HCT116 (cell line): Measurements from ENCODE around the gene RTL1. TPM values are rescaled to one million over a fixed set of nuclear protein-coding genes. Genes with fewer than 3 reads are reported as not detected.

ENCODE experiments used
- ATAC-seq: fragments of 200-7000 bp; cut with Tn5 transposase; 2 replicates; pipeline ENCODE4 v1.9.1; 2020; ENCODE audit warnings: mild to moderate bottlenecking, moderate library complexity
- BruUV-seq: library from RNA; stranded (reverse); fragments of 400-500 nt; replicated peaks from 2 replicates; lab custom pipeline; 2021; lab: Mats Ljungman, UMichigan
- CTCF ChIA-PET: fragments of 300-600 bp; sonication (Branson Sonifier 250); formaldehyde crosslinking; loops from one replicate; lab custom pipeline; 2021; ENCODE audit warnings: antibody characterized with exemption; lab: Charles Lee
- POLR2A ChIA-PET: fragments of 300-600, 350-600 bp; sonication (Branson Sonifier 250); formaldehyde crosslinking; loops from one replicate; lab custom pipeline; 2021; ENCODE audit warnings: antibody characterized with exemption; lab: Charles Lee
- RAD21 ChIA-PET, 2 experiments: fragments of 300-600 bp; sonication (Branson Sonifier 250); formaldehyde crosslinking; loops; one replicate each; lab custom pipeline; 2023; ENCODE audit warnings: low total read pairs in 2 of 2; ENCODE audit not compliant: uncharacterized antibody in 2 of 2, unreplicated experiment in 2 of 2, low non-redundant PET in 1 of 2; lab: Charles Lee
- DNase-seq: peaks from one replicate; pipeline ENCODE4 v3.0.0-alpha.2; 2010; ENCODE audit warnings: low read depth, low spot score
- H2AFZ ChIP-seq: fragments of 200-600 bp; shearing (Covaris generic), sonication (generic); 2 replicates; pipeline ENCODE4 v1.6.1; 2017; ENCODE audit warnings: low read depth, mixed run types, mixed read lengths, antibody characterized with exemption, low read length; ENCODE audit not compliant: poor library complexity, severe bottlenecking
- H3K27ac ChIP-seq: 2 replicates; pipeline ENCODE4 v1.5.1; 2012; ENCODE audit warnings: low read depth, low read length
- H3K27me3 ChIP-seq: fragments of 200-600 bp; sonication (generic); 2 replicates; pipeline ENCODE4 v1.6.1; 2016; ENCODE audit warnings: mixed run types, low read length, mixed read lengths; ENCODE audit not compliant: insufficient read depth
- H3K36me3 ChIP-seq, 2 experiments: fragments of 200-500 bp in 1 of 2; fragments of 200-600 bp in 1 of 2; sonication (Bioruptor generic) in 1 of 2; sonication (generic) in 1 of 2; 2 replicates each; pipeline versions ENCODE4 v1.5.1 to v1.6.1; 2014 to 2016; ENCODE audit warnings: low read length in 2 of 2, inconsistent platforms in 1 of 2, mixed read lengths in 1 of 2, mixed run types in 1 of 2; ENCODE audit not compliant: insufficient read depth in 2 of 2, control insufficient read depth in 1 of 2
- H3K4me1 ChIP-seq, 2 experiments: fragments of 200-600 bp in 1 of 2; sonication (generic) in 1 of 2; 2 replicates each; pipeline versions ENCODE4 v1.5.1 to v1.6.1; 2012 to 2017; ENCODE audit warnings: low read length in 2 of 2, inconsistent platforms in 1 of 2, mild to moderate bottlenecking in 1 of 2, mixed read lengths in 1 of 2, mixed run types in 1 of 2, moderate library complexity in 1 of 2; ENCODE audit not compliant: insufficient read depth in 2 of 2, control insufficient read depth in 1 of 2
- H3K4me2 ChIP-seq: fragments of 200-600 bp; sonication (generic); 2 replicates; pipeline ENCODE4 v1.6.1; 2017; ENCODE audit warnings: mixed run types, low read length, mixed read lengths
- H3K4me3 ChIP-seq, 2 experiments: fragments of 200-600 bp in 1 of 2; sonication (generic) in 1 of 2; replicated peaks in 1 of 2; 2 replicates each; pipeline ENCODE4 v1.5.1; 2011 to 2016; ENCODE audit warnings: low read length in 2 of 2, control low read depth in 1 of 2, low read depth in 1 of 2, mild to moderate bottlenecking in 1 of 2, mixed read lengths in 1 of 2, mixed run types in 1 of 2
- H3K79me2 ChIP-seq: fragments of 200-600 bp; sonication (generic); 2 replicates; pipeline ENCODE4 v1.6.1; 2017; ENCODE audit warnings: mild to moderate bottlenecking, mixed run types, low read length, moderate library complexity, mixed read lengths; ENCODE audit not compliant: insufficient read depth
- H3K9ac ChIP-seq: fragments of 200-600 bp; sonication (generic); 2 replicates; pipeline ENCODE4 v1.6.1; 2016; ENCODE audit warnings: low read length, mixed read lengths
- H3K9me2 ChIP-seq: fragments of 200-600 bp; sonication (generic), shearing (Covaris generic); 2 replicates; pipeline ENCODE4 v1.6.1; 2017; ENCODE audit warnings: mixed run types, mild to moderate bottlenecking, moderate library complexity; ENCODE audit not compliant: insufficient read depth
- H3K9me3 ChIP-seq, 2 experiments: fragments of 200-500 bp in 1 of 2; fragments of 200-600 bp in 1 of 2; sonication (Bioruptor generic) in 1 of 2; sonication (generic) in 1 of 2; 2 replicates each; pipeline ENCODE4 v1.6.1; 2014 to 2017; ENCODE audit warnings: low read length in 2 of 2, mixed read lengths in 2 of 2, inconsistent platforms in 1 of 2, low read depth in 1 of 2, mild to moderate bottlenecking in 1 of 2, mixed run types in 1 of 2, moderate library complexity in 1 of 2; ENCODE audit not compliant: control insufficient read depth in 1 of 2, insufficient read depth in 1 of 2
- H4K20me1 ChIP-seq: fragments of 200-600 bp; sonication (generic), shearing (Covaris generic); 2 replicates; pipeline ENCODE4 v1.6.1; 2017; ENCODE audit warnings: mixed run types, mild to moderate bottlenecking, moderate library complexity; ENCODE audit not compliant: insufficient read depth
- ATF3 ChIP-seq: IDR thresholded peaks from 2 replicates; pipeline ENCODE4 v1.6.1; 2012
- FOSL1 ChIP-seq: IDR thresholded peaks from 2 replicates; pipeline ENCODE4 v1.6.1; 2012; ENCODE audit warnings: low read depth
- RAD21 ChIP-seq: IDR thresholded peaks from 2 replicates; pipeline ENCODE4 v1.6.1; 2012; ENCODE audit warnings: low read depth, mild to moderate bottlenecking
- SIN3A ChIP-seq: IDR thresholded peaks from 2 replicates; pipeline ENCODE4 v1.6.1; 2012; ENCODE audit warnings: low read depth
- TCF7L2 ChIP-seq: IDR thresholded peaks from 2 replicates; pipeline ENCODE4 v1.7.0; 2011; ENCODE audit warnings: borderline replicate concordance, inconsistent platforms; ENCODE audit not compliant: insufficient read depth, insufficient read length; ENCODE audit errors: extremely low read depth
- ZFX ChIP-seq: fragments of 450-650 bp; IDR thresholded peaks from 2 replicates; pipeline ENCODE4 v1.6.1; 2017
- intact Hi-C: fragments of 100-400 bp; cut with micrococcal nuclease; formaldehyde crosslinking; loops from 2 replicates; pipeline ENCODE4 v1.10.0; 2022
- total RNA-seq: library from RNA; stranded (reverse); gene quantifications from one replicate; pipeline ENCODE4 v1.2.1, GENCODE V29; 2021; ENCODE audit not compliant: unreplicated experiment

RTL1 gene
- total RNA-seq, 1 experiment from 2014 or later, result not detected

GRCh38 chr14:100862793-100863192, 40.7 kb downstream of the RTL1 start:
- intact Hi-C loops, result no loop called here
- no peak for TF ChIP-seq TCF7L2
- no peak for TF ChIP-seq SIN3A
- TF ChIP-seq ZFX, result no peak
- no peak for TF ChIP-seq ATF3
- no peak for TF ChIP-seq RAD21
- no peak for TF ChIP-seq FOSL1
- Histone ChIP-seq H3K79me2 (no peaks in the 10 kb centered on the region), H3K27ac (no peak overlapping the region), H3K9me2 (no peaks in the 10 kb centered on the region), H3K27me3 (no peaks in the 10 kb centered on the region; the same call in 1 of the 2 replicates), H3K9ac (no peak overlapping the region), H3K4me3 (no peak overlapping the region), H3K36me3 (no peaks in the 10 kb centered on the region), H3K4me2 (peak overlapping the region; percentile 5; the same call in 1 of the 2 replicates), H4K20me1 (no peaks in the 10 kb centered on the region), H3K9me3 (no peaks in the 10 kb centered on the region), H3K4me1 (peaks cover 0 to 16% of the 10 kb centered on the region in 2 experiments; a peak in 2 of 4 replicates), H2AFZ (no peak overlapping the region)
- RAD21 ChIA-PET, result no interaction called here
- no peak for ATAC-seq
- BruUV-seq, result no TSS peak
- CTCF ChIA-PET, result no interaction called here
- no peak for DNase-seq
- POLR2A ChIA-PET, result no interaction called here

- TF ChIP-seq TCF7L2, result peak; percentile 24
- TF ChIP-seq ATF3, result no peak
- ChIA-PET RAD21 (no interaction called here), POLR2A (no interaction called here), CTCF (no interaction called here)
- DNase-seq (no peak), ATAC-seq (peak; percentile 44; the same call in 1 of the 2 replicates)
- H3K4me3 ChIP-seq, result no peak overlapping the region
- intact Hi-C loops, result no loop called here
- H4K20me1 ChIP-seq, result no peaks in the 10 kb centered on the region
- no peak overlapping the region for H3K9ac ChIP-seq
- H3K4me2 ChIP-seq, result peak overlapping the region; percentile 5; the same call in 1 of the 2 replicates
- no peaks in the 10 kb centered on the region for H3K36me3 ChIP-seq
- no peaks in the 10 kb centered on the region for H3K9me2 ChIP-seq
- H3K4me1 ChIP-seq, result peaks cover 0 to 16% of the 10 kb centered on the region in 2 experiments; a peak in 2 of 4 replicates
- no peak overlapping the region for H2AFZ ChIP-seq
- BruUV-seq, result no TSS peak
- H3K27ac ChIP-seq, result no peak overlapping the region
- H3K9me3 ChIP-seq, result no peaks in the 10 kb centered on the region
- no peaks in the 10 kb centered on the region for H3K79me2 ChIP-seq
- H3K27me3 ChIP-seq, result no peaks in the 10 kb centered on the region; the same call in 1 of the 2 replicates
These were observed 41.2 kb downstream of the RTL1 start for GRCh38 chr14:100862277-100862676.
